ENCODE results near the gene RBBP5.

RBBP5 gene

DNA sequence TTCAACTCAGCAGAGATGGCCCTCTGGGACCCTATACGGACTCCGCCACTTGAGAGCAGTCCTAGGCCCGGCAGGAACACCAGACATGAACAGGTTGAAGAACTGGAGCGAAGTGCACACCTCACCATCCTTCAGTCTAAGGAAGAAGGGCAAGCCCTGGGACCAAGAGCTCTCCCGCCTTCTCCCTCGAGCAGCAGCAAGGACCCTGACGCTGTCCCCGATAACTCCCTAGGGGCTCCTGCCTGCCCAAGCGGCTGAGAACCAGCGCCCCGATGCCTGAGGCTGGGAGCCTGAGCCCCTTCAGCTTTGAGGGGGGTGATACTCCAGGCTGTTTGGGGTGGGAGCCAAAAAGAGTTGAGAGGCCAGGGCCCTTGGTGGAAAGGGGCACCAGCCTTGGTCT is 47.7 kb downstream of the RBBP5 start:
- no peak for DNase-seq (ENCODE audit: low read depth)

DNA sequence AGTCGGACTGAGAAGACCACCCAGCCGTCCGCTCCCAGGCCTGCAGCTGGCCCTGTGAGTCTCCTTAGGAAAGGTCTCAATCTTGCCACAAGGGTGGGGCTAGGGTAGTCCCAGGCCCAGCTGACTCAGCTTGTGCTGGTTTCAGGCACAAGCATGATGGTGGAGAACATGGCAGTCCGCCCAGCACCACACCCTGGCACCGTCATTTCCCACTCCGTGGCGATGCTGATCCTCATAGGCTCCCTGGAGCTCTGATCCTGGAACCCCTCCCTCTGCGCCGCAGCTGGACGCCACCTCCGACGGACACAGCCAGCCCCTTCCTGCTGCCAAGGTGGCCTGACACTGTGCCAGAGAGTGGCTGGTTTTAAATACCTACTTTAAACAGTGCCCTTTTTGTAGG is 48.3 kb downstream of the RBBP5 start:
- no peak for DNase-seq (ENCODE audit: low read depth)

DNA sequence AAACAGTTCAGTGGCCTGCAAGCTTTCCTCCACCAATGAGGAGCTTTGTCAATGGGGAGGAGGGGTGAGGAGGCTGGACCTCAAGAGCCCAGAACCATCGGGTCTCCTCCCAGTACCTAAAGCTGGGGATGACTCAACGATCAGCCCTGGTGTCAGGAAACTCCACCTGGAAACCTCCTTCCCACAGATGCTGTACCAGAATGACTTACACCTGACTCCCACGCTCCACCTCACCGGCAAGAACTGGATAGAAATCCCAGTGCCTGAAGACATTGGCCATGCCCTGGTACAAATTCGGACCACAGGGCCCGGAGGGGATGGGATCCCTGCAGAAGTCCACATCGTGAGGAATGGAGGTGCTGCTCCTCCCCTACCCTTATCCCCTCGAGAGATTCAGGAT is 48.9 kb downstream of the RBBP5 start:
- DNase-seq (ENCODE audit: low read depth): no peak

DNA sequence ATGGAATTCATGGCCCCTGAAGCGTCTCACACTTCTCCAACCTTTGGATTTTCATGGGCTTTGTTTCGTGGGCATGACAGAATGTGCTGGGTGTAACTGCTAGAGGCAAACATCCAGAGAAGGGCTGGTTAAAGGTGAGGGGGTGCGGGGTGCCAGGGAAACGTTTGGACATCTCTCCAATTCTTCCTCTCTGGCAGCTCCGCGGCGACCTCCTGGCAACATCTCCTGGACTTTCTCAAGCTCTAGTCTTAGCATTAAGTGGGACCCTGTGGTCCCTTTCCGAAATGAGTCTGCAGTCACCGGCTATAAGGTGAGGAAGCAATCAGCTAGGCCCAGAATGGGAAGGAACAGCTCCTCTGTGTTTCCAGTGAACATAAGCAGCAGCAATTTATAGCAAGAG is 49.5 kb downstream of the RBBP5 start:
- DNase-seq (ENCODE audit: low read depth): no peak

DNA sequence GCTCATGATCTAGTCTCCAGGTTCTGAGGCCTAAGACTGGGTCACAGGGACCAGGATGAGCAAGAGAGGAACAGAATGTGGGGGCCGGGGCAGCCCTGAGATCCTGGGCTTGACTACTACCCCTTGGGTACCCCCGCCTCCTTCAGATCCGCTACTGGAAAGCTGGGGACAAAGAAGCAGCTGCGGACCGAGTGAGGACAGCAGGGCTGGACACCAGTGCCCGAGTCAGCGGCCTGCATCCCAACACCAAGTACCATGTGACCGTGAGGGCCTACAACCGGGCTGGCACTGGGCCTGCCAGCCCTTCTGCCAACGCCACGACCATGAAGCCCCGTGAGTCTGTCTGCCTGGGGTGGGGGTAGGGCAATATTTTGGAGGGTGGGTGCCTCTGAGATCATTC is 50.0 kb downstream of the RBBP5 start:
- DNase-seq (ENCODE audit: low read depth): no peak

DNA sequence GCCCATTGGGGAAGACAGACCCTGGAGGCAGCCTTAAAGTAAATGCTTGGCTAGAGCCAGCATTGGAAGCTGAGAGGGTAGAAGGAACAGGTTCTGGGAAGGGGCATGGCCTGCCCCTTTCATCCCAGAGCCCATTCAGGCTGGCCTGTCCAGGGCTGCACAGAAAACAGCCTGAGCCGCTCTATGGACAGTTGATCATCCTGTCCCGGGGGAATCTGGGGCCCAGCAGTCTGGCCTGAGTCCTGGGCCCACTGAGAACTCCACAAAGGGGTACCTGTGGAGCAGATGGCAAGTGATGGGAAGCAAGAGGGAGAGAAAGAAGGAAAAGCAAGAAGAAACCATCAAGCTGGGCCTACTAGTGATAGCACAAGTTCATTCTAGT is 50.8 kb downstream of the RBBP5 start:
- DNase-seq (ENCODE audit: low read depth): no peak

DNA sequence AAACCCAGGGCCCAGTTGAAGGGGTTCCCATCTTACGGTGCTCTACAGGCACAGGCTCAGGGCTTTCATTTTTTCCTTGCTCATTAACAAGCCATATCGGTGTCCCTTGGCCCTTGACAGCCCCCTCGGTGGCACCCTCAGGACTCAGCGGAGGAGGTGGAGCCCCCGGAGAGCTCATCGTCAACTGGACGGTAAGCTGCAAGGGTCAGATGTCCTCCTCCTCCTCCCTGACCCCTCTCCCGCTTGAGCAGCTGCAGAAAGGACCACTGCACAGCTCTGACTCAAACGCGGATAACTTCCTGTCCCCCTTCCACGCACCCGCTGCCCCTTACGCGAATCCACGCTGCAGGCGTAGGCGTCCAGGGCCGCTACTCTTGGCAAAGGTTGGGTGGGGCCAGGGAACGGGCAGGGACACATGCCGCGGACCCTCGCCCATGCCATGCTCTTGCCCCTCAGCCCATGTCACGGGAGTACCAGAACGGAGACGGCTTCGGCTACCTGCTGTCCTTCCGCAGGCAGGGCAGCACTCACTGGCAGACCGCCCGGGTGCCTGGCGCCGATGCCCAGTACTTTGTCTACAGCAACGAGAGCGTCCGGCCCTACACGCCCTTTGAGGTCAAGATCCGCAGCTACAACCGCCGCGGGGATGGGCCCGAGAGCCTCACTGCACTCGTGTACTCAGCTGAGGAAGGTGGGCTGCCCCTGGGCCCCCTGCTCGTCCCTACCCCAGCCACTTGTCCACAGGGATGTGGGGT is 52.2 kb downstream of the RBBP5 start:
- no peak for DNase-seq (ENCODE audit: low read depth)

DNA sequence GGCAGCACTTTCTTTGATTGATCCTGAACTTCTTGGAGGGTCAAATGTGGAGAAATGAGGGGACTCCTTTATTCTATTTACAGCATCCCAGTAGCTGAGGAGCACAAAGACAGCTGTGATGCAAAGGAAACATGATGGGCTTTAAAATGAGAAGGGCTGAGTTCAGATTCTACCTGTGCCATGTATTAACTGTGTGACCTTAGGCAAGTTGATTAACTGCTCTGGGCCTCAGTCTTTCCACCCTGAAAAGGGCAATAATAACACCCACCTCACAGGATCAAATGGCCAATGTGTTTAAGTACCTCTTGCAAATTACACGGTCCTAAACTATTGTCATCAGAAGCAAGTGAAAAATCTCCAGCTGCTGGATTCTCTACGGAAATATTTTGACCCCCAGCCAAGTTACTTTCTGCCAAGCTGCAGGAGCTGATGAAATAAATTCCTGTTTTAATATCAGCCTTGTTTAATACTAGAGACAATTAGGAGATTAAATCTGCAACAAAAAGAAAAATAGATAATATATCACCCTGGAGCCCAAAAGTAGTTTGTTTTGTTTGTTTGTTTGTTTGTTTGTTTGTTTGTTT is 53.2 kb downstream of the RBBP5 start:
- no peak for DNase-seq (ENCODE audit: low read depth)

DNA sequence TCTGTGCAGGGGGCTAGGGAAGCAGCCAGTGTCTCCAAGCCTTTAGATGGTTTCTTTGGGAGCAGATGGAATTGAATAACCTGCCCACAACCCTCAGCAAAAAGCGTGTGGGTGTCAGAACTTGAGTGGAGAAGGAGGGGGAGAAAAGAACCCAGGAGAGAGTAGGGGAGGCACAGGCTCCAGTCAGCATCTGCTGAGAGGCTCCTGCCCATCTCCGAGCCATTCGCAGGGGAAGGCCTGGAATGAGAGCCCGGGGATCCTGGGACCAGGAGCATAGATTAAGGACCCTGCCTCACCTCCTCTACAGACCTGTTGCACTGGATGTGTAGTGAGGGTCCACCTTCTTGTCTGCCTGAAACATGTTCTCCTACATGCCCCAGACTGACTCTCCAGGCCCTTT is 53.8 kb downstream of the RBBP5 start:
- DNase-seq (ENCODE audit: low read depth): no peak

DNA sequence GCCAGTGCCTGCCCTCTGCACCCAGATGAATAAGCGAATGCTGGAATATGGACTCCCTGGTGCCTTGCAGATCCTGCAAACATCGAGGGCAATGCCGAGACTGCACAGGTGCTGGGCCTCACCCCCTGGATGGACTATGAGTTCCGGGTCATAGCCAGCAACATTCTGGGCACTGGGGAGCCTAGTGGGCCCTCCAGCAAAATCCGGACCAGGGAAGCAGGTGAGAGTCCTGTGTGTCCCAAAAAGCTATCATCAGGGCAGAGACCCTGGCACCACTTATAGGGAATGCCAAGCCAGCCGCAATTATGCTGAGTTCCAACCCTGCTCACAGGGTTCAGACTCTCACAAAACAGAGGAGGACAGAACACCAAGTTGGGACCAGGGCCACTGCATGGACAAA is 54.7 kb downstream of the RBBP5 start:
- DNase-seq (ENCODE audit: low read depth): no peak

DNA sequence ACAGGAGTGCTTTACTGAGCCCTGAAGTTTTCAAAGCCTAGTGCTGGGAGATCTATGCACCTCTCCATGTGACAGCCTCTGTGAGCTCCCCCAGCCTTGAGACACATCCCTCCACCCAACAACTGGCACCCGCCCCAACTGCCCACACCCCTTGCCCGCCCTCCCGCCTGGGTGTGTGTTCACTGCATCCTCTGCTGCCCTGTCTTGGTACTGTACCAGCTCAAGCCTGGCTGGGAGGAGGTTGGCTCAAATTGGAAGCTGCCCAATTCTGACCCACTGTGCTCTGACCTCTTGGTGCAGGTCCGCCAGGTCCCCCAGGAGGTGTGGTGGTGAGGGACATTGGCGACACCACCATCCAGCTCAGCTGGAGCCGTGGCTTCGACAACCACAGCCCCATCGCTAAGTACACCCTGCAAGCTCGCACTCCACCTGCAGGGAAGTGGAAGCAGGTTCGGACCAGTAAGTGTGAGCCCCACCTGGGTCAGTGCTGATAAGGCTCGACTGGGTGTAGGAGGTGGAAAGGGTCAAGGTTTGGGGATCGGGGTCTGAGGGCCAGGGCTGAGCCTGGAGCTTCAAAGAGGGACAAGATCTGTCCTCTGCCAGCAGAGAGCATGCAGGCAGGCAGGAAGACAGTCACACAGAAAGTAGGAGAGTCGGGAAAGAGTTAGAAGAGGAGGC is 55.5 kb downstream of the RBBP5 start:
- DNase-seq (ENCODE audit: low read depth): no peak

DNA sequence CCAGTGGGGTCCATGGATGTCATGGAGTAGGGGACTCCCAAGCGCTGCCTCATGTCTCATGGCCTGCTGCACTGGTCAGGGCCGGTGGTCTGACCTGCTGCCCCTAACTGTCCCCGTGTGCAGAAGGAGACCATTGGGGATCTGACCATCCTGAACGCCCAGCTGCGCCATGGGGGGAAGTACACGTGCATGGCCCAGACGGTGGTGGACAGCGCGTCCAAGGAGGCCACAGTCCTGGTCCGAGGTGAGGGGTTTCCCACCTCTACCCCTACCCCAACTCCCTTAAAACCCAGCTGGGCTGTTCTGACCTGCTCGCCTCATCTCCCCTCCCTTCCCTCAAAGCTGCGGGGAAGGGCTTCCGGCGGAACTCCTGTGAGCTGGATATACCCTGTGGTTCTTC is 56.1 kb downstream of the RBBP5 start:
- DNase-seq (ENCODE audit: low read depth): no peak

DNA sequence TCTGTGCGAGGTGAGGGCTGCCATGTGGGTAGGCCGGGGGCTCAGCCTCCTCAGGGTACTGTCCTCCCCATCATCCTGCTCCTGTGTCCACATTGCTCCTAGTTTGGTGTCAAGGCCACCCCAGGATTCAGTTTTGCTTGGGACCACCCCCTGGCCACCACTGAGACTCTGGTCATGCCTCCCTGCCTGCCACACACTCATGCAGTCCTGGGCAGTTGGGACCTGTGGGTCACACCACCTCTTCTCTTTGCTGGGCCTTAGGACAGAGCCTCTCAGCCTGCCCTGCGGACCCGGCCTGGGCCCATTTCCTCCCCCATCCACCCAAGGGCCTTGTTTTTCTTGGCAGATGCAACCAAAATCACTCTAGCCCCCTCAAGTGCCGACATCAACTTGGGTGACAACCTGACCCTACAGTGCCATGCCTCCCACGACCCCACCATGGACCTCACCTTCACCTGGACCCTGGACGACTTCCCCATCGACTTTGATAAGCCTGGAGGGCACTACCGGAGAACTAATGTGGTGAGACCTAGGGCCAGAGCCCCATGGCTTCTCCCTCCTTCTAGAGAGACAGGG is 56.9 kb downstream of the RBBP5 start:
- DNase-seq (ENCODE audit: low read depth): no peak

DNA sequence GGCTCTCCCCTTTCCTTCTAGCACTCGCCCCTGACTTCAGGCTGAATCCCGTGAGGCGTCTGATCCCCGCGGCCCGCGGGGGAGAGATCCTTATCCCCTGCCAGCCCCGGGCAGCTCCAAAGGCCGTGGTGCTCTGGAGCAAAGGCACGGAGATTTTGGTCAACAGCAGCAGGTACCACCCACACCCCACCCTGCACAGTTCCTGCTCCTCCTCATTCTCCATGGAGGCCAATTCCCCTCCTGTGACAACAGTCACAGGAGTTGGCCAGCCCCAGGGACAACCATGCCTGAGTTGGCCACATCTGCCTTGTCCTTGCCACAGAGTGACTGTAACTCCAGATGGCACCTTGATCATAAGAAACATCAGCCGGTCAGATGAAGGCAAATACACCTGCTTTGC is 57.5 kb downstream of the RBBP5 start:
- DNase-seq (ENCODE audit: low read depth): no peak

DNA sequence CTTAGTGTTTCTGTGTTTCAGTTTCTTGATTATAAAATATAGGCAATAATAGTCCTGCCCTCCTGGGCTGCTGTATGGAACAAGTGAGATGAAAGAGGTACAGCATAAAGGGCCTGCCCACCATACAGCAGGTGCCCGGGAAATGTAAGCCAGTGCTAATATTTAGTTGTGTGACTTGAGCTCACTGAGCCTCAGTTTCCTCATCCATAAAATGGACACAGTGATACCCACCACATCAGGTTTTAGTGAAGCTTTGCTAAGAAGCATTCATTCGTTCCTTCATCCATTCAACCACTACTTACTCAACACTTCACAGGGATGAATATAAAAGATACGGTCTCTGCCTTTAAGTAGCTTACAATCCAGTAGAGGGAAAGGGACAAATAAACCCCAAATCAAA is 58.9 kb downstream of the RBBP5 start:
- no peak for DNase-seq (ENCODE audit: low read depth)

DNA sequence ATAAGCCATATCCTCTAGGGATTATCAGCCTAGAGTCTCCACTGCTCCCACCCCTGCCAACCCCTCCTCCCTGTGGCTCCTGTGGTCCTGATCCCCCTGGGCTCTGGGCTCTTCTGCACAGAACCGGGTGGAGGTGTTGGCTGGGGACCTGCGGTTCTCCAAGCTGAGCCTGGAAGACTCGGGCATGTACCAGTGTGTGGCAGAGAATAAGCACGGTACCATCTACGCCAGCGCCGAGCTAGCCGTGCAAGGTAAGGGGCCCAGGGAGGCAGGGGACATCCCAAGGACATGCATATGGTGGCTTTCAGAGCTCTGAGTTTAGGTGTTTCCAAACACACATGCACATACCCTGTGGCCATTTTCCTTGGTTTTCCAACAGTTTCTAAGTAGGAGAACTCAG is 59.5 kb downstream of the RBBP5 start:
- no peak for DNase-seq (ENCODE audit: low read depth)

DNA sequence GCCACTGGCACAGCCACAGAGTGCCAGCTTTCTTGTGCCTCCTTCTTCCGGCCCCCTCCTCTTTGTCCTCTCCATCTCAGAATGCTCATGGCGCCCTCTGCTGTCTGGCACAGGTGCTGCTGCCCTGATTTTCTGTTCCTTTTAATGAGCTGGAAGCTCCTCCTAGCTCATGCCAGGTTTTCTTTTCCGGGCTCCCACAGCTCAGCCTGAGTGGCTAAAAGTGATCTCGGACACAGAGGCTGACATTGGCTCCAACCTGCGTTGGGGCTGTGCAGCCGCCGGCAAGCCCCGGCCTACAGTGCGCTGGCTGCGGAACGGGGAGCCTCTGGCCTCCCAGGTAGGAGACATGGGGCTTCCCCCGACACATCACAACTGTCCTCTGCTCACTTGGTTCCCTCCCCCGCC is 60.1 kb downstream of the RBBP5 start:
- DNase-seq (ENCODE audit: low read depth): peak; percentile 38

DNA sequence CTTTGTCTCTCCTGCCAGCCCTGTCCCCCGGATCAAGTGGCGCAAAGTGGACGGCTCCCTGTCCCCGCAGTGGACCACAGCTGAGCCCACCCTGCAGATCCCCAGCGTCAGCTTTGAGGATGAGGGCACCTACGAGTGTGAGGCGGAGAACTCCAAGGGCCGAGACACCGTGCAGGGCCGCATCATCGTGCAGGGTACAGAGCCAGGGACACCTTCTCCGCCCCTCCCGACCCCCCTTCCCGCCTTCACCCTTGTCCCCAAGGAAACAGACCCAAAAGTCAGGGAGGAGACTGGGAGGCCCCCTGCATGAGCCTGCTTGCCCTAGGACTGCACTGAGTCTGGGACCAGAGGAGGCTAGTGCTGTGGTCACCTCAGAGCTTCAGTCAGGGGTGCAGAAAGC is 60.6 kb downstream of the RBBP5 start:
- DNase-seq (ENCODE audit: low read depth): no peak

DNA sequence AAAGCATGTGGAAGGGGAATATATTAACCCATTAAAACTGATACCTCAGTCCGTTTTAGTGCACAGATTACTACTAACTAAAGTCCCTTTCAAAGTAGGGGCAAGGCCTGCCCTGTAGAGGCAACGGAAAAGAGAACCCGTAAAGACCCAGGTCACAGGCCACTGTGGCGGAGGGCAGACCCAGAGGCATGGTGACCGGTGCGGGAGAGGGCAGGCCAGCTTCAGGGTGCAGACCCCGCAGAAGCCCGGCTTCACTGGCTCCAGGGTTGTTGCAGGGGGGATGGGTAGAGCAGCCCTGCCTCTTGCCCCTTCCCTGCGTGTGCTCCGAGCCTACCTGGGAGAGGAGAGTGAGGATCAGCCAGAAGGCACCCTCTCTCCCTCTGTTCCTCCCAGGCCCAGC is 61.0 kb downstream of the RBBP5 start:
- no peak for DNase-seq (ENCODE audit: low read depth)

DNA sequence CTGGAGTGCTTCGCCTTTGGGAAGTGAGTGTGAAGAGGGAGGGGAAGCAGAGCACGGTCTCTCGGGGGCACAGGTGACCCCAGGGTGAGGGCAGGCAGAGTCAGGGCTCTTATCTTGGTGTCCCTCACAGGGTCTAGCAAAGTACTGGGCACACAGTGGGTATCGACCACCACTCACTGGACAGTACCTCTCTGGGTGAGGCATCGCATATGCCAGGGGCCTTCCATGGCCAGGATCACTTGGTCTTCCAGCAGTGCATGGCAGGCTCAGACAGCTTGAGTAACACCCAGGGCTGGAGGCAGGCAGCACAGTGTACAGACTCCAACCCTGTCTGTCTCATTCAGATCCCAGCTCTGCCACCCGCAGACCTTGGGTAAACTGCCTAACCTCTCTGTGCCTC is 62.1 kb downstream of the RBBP5 start:
- DNase-seq (ENCODE audit: low read depth): no peak

DNA sequence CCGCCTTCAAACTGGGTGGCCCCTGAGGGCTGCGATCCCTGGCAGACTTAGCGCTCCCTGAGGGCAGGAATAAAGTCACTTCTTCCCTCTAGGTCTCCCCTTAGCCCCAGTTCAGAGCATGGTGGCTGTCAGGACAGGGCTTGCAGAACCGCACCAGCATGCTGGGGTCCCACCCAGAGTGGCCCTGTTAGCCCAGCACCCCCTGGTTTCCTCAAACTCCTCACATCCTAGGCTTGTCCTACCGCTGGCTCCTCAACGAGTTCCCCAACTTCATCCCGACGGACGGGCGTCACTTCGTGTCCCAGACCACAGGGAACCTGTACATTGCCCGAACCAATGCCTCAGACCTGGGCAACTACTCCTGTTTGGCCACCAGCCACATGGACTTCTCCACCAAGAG is 62.9 kb downstream of the RBBP5 start:
- no peak for DNase-seq (ENCODE audit: low read depth)

DNA sequence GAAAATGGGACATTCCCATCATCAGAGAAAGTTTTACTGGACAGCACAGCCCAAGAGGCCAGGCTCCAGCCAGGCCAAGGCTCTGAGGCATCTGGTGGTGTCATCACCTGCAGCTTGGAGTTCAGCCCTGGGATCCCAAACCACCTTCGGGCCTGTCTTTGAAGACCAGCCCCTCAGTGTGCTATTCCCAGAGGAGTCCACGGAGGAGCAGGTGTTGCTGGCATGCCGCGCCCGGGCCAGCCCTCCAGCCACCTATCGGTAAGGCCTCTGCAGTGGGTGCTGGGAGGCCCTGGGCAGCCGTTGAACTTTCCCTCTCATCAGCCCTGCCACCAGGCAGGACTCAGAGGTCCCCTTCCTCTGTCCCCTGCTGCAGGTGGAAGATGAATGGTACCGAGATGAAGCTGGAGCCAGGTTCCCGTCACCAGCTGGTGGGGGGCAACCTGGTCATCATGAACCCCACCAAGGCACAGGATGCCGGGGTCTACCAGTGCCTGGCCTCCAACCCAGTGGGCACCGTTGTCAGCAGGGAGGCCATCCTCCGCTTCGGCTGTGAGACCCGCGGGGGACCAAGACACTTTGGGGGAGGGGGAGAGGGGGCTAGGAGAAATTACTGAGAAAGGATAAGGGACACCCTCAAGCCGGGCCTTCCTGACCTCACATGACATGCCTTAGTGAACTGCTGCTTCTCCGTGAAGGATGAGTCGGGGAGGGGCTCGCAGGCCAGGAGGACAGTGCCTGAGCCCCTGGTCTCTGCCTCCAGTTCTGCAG is 63.8 kb downstream of the RBBP5 start:
- DNase-seq (ENCODE audit: low read depth): no peak
